ENCODE measurements around the gene MTIF3.
"Not testable (repeated sequence)": the region's sequence is repeated elsewhere in the genome, so short reads cannot be mapped to it uniquely, and the experiment has no call there.

The MTIF3 gene

DNA sequence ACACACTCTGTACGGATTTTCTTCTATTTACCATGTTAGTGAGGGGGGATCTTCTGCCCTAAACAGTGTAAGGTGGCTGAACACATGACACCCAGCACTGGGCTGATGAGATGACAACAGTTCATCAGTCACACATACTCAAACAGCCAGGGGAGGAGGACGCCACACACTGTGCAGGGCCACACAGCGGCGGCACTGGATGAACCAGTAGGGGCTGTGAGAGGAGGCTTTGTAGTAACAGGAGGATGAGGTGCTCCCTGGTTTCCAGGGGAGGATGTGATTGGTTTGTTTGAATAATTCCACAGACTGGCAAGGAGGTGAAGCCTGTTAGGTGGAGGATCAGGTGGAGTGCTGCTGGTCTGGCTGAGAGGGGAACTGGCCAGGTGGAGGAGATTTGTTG lies 42.3 kb downstream of the MTIF3 start:
- no peak for DNase-seq

DNA sequence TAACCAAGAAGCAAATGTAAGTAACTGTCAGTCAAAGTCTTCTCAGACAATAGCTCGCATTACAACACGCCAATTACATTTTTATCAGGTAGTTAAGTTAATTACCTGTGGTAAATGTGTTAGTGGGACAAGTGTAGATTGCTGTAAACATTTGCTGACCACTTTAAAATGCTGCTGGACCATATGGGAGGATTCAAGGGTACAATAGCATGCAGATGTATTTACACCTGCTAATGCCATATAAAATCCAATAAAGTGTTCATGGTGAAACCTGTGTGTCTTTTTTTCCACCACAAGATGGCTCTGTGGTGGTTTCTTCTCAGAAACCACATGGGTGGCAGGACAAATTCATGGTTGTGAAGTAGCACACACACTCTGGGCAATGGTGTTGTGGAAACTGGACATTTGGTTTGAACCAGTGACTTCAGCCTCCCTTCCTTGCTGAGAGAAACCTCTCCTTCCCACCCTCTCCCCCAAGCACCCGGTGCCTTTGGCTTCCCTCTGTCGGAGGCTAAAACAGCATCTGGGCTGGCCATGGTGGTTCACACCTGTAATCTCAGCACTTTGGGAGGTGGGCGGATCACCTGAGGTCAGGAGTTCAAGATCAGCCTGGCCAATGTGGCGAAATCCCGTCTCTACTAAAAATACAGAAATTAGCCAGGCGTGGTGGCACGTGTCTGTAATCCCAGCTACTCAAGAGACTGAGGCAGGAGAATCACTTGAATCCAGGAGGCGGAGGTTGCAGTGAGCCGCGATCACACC lies 44.0 kb downstream of the MTIF3 start:
- peak in 1 of 4 experiments; percentile 4 for DNase-seq

DNA sequence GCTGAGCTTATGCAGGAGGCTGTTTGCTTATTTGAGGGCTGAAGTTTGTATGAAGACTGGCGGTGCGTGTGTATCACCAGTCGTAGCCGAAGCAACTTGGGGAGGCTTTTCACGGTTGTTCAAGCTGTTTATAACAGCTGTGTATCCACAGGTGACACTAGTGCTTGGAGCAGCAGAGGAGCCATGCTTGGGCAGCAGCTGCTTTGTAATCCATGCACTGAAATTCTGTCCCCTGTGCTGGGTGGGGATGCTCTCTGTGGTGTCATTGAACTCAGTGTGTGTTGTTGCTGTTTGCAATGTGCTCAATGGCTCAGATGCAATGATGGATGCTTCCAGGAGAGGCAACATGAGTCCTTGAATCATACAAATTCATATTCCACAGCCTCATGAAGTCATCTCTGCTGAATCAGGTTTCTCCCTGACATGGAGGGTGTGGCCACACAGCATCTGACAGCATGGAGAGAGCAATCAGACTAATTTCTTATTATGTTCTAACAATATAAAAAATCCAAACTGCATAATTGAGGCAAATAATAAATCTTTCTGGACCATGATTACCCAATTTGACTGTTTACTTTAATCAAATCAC lies 44.7 kb downstream of the MTIF3 start:
- no peak for DNase-seq

GRCh38 chr13:27404680-27405079 lies 45.7 kb downstream of the MTIF3 start:
- no peak for DNase-seq

GRCh38 chr13:27403727-27404385 lies 46.5 kb downstream of the MTIF3 start:
- no peak for DNase-seq

- no peak for DNase-seq
Observed at GRCh38 chr13:27403203-27403678, 47.1 kb downstream of the MTIF3 start.

DNA sequence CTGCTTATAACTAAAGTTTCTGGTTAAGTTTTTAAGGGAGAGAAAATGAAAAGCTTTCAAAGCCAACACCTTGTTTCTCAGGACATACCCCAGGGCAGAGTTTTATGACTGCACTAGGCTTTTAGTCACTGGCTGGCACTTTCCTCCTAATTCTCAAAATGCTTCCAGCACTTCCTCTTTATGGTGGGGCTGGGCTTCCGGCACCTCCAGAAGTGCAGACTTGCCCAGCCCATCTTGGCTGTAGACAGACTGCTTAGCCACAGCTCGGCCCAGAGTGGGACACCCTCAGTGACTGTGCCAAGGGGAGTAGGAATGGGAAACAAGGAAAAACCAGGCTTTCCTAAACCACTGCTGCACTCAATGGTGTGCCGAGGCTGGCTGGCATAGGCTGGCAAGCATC lies 49.2 kb downstream of the MTIF3 start:
- DNase-seq = no peak

GRCh38 chr13:27400405-27400804 lies 50.0 kb downstream of the MTIF3 start:
- DNase-seq = not testable (repeated sequence)

GRCh38 chr13:27398360-27398759 lies 52.0 kb downstream of the MTIF3 start:
- DNase-seq = no peak

DNA sequence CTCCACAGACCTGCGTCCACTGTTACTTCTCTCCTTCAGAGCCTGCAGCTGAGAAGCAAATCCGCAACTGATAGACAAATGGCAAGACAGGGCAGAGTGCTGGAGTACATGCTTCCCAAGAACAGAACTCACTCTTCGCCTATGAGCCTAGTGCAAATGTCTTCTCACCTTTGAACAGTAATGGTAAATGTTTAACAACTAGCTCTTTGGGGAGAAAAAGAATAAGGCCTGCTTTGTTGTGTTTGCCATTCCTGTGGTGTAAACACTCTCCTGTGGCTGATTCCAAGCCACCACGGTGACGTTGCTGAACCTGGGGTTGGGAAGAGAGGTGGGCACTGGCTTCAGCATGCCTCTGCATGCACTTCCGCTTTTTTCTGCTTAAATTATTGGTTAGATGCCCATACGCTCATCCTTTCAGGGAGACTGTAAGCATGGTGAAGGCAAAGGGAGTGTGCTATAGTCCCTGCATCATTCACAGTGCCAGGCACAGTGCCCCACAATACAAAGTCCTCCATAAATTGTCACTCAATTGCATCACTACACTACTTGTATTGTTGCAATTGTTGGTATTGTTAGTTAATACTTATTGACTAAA lies 54.0 kb downstream of the MTIF3 start:
- DNase-seq = no peak

DNA sequence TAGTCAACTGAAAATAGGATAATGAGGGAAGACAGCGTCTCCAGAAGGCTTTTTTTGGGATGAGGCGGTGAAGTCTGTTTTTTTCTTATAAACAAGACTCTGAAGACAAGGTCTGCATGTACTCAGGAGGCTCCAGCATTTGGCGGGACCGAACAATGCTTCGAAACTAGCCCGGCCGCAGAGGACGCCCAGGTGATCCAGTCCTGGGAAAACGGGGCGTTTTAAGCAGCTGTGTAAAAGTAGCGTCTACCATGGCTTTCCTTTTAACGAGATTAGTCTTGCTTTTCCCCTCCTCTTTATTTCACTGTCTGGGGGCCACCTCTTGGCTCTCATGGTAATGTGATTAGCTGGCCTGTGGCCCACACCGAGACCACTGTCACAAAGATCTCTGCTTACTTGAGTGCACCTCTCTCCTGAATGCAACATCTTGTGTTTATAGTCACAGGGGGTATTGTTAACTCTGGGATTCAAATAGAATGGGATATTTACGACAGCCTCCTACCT lies 55.3 kb downstream of the MTIF3 start:
- no peak for DNase-seq

GRCh38 chr13:27393101-27393500 lies 57.3 kb downstream of the MTIF3 start:
- DNase-seq = no peak

GRCh38 chr13:27391471-27391870 lies 58.9 kb downstream of the MTIF3 start:
- no peak for DNase-seq

DNA sequence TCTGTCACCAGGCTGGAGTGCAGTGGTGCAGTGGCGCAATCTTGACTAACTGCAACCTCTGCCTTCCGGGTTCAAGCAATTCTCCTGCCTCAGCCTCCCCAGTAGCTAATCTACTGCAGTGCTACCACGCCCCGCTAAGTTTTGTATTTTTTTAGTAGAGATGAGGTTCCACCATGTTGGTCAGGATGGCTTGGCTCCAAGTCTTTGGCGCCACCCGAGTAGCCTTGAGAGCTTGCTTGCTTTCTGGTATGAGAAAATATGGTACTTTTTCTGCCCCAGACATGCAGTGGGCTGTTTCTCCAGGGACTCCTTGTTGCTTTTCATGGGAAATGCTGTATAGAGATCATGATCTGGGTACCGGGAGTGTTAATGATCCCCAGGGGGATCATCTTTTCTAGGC lies 60.5 kb downstream of the MTIF3 start:
- no peak for DNase-seq

DNA sequence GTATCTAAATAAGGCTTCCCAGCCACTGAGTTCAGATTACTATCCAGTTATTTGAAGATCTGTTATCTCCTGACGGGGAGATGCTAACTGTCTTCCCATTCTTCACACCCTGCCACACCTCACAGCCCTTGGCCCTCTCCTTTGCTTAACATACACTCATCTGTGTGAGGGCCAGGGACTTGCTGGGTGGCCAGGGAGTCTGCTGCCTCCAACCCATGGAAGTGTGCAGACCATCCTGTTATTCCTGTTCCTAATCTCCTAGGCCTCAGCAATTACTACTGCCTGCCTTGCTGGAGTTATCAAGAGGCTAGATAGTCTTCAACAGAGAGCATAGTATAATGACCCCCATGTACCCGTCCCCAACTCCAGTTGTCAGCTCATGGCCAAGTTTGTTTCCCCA lies 62.1 kb downstream of the MTIF3 start:
- DNase-seq = no peak
